Effector memory CD8-positive, alpha-beta T cell (primary cell): ENCODE results near the gene KREMEN1.

ENCODE experiments used
- ATAC-seq: fragments of 150-1000 bp; cut with Tn5 transposase; replicated peaks from 2 replicates; pipeline ENCODE4 v1.10.0; 2021; ENCODE audit warnings: mild to moderate bottlenecking, moderate library complexity
- DNase-seq, 3 experiments: peaks; one replicate each; pipeline ENCODE4 v3.0.0; 2021
- H3K27ac Mint-ChIP-seq, 2 donors: one replicate each; pipeline ENCODE4 v1.8.0; 2022; ENCODE audit warnings: mild to moderate bottlenecking in 2 of 2, mixed read lengths in 2 of 2, moderate library complexity in 2 of 2
- H3K27me3 Mint-ChIP-seq, 2 donors: one replicate each; pipeline ENCODE4 v1.8.0; 2022; ENCODE audit warnings: mixed read lengths in 2 of 2
- H3K36me3 Mint-ChIP-seq: one replicate; pipeline ENCODE4 v1.8.0; 2022; ENCODE audit warnings: mild to moderate bottlenecking, moderate library complexity, mixed read lengths; ENCODE audit not compliant: insufficient read depth
- H3K4me1 Mint-ChIP-seq, 2 donors: one replicate each; pipeline ENCODE4 v1.8.0; 2022; ENCODE audit warnings: low read depth in 2 of 2, mixed read lengths in 2 of 2
- H3K4me3 Mint-ChIP-seq, 2 donors: one replicate each; pipeline ENCODE4 v1.8.0; 2022; ENCODE audit warnings: mild to moderate bottlenecking in 2 of 2, mixed read lengths in 2 of 2, moderate library complexity in 2 of 2
- H3K9me3 Mint-ChIP-seq, 2 donors: one replicate each; pipeline ENCODE4 v1.8.0; 2022; ENCODE audit warnings: mixed read lengths in 2 of 2
- total RNA-seq, 9 experiments: gene quantifications; one replicate each; lab custom pipeline; 2026; lab: John Stamatoyannopoulos, UW

Gene KREMEN1, protein sequence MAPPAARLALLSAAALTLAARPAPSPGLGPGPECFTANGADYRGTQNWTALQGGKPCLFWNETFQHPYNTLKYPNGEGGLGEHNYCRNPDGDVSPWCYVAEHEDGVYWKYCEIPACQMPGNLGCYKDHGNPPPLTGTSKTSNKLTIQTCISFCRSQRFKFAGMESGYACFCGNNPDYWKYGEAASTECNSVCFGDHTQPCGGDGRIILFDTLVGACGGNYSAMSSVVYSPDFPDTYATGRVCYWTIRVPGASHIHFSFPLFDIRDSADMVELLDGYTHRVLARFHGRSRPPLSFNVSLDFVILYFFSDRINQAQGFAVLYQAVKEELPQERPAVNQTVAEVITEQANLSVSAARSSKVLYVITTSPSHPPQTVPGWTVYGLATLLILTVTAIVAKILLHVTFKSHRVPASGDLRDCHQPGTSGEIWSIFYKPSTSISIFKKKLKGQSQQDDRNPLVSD
- 0 to 1.8 (median 0.11) reads per million in 9 experiments for total RNA-seq

DNA sequence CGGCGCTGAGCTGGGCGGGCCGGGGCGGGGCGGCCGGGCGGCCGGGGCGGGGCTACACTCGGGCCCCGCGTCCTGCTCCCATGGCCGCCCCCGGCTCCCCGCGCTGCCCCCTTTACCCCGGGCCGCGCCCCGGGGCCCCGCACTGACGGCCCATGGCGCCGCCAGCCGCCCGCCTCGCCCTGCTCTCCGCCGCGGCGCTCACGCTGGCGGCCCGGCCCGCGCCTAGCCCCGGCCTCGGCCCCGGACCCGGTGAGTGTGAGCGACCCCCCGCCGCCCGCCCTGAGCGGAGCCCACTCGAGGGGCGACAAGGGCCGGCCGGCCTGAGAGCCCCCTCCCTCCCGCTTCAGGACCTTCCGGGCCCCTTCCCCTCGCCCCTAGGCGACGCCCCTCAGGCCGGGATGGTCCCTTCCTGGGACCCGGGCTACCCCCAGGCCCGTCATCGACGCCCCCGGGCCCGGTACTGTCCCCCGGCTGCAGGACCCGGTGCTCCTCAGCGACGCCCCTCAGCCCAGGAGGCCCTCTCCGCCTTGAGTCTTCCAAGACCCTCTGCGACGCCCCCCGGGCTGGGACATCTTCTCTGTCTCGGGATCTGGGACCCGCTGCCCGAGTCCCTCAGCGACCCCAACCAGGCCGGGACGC is at the start of gene KREMEN1:
KREMEN1 (plus strand) TSS at position 57 of the 639 bp plus-strand sequence; CDS start at position 153, 96 bp downstream.
- H3K27me3 Mint-ChIP-seq = peaks cover 45 to 65% of the 10 kb centered on the region in 2 donors
- H3K9me3 Mint-ChIP-seq = no peaks in the 10 kb centered on the region
- no peak within 1 kb of the TSS for H3K27ac Mint-ChIP-seq
- DNase-seq = no peak
- ATAC-seq = no peak
- peaks cover 20 to 24% of the 10 kb centered on the region in 2 donors for H3K4me1 Mint-ChIP-seq
- peaks cover 3% of the 10 kb centered on the region for H3K36me3 Mint-ChIP-seq
- peak within 1 kb of the TSS; percentile 72 to 74 for H3K4me3 Mint-ChIP-seq

DNA sequence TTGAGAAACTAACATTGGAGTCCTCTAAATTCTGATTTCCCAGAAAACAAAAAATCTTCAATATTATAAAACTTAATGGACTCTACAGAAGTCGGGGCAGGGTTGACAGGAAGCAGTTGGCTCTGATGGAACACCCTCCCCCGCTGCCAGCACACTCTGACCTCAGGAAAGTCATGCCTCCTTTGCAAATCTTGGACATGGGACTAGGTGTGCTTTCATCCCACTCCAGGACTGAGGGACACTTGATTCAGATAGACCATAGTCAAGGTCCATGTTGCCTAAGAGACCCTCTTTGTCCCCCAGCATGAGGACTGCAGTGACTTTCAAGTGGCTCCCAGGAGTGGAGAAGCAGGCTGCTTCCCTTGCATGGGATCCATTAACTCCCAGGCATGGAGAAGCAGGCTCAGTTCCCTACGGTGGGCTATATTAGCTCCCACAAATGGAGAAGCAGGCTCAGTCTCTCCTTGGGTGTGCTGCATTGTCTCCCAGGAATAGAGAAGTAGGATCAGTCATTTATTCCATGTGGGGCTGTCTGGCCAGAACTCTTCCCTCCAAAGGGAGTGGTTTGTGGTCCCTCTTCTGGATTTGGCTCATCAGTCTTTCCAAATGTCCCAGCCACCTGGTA is 49.6 kb upstream of the KREMEN1 start:
- DNase-seq (no peak), ATAC-seq (no peak)
- Mint-ChIP-seq H3K9me3 (peaks cover 3 to 4% of the 10 kb centered on the region in 2 donors), H3K36me3 (no peaks in the 10 kb centered on the region), H3K4me3 (no peak overlapping the region), H3K27ac (no peak overlapping the region), H3K27me3 (peaks cover 10 to 11% of the 10 kb centered on the region in 2 donors), H3K4me1 (no peaks in the 10 kb centered on the region)

DNA sequence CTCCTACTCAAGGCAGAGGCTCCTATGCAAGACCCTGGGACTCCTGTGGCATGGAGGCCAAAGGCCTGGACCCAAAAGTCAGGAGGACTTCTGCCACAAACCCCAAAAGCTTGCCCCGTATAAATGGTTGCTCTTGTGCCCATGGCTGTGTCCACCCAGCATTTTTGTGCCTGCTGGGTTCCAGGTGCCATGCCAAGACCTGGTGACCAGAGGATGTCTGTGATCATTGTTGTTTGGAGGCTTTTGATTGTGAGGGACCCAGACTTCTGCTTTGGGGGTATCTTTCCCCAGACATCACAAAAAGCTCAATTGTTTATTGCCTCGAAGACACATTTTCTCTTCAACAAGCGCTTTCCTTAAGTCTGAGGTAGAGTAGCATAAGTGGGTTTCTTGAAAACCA is 46.3 kb upstream of the KREMEN1 start:
- DNase-seq (no peak), ATAC-seq (no peak)
- H3K4me3 Mint-ChIP-seq = no peak overlapping the region
- H3K36me3 Mint-ChIP-seq = no peaks in the 10 kb centered on the region
- H3K4me1 Mint-ChIP-seq = peaks cover 2 to 9% of the 10 kb centered on the region in 2 donors
- H3K27ac Mint-ChIP-seq = no peak overlapping the region
- peaks cover 36 to 44% of the 10 kb centered on the region in 2 donors for H3K27me3 Mint-ChIP-seq
- no peaks in the 10 kb centered on the region for H3K9me3 Mint-ChIP-seq

DNA sequence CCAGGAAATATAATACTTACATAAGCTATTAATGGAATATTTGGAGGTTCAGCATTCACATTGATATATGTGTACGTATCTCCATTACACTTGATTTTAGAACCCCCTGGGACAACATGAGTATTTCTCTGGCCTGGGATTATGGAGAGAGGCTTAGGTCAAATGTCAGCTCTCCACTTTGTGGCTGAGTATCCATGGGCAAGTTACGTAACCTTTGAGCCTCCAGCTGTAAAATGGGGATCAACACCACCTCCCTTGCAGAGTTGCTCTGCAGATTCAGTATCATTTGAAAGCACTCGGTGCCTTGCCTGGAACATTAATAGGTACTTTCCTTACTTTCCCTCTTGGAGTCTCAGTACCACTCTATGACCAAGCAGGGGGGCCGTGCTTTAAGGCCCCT is 44.4 kb upstream of the KREMEN1 start:
- no peak overlapping the region for H3K4me3 Mint-ChIP-seq
- no peak overlapping the region for H3K27ac Mint-ChIP-seq
- ATAC-seq = no peak
- no peak for DNase-seq
- peaks cover 46 to 63% of the 10 kb centered on the region in 2 donors for H3K27me3 Mint-ChIP-seq
- no peaks in the 10 kb centered on the region for H3K36me3 Mint-ChIP-seq
- H3K9me3 Mint-ChIP-seq = no peaks in the 10 kb centered on the region
- H3K4me1 Mint-ChIP-seq = peaks cover 2 to 9% of the 10 kb centered on the region in 2 donors

DNA sequence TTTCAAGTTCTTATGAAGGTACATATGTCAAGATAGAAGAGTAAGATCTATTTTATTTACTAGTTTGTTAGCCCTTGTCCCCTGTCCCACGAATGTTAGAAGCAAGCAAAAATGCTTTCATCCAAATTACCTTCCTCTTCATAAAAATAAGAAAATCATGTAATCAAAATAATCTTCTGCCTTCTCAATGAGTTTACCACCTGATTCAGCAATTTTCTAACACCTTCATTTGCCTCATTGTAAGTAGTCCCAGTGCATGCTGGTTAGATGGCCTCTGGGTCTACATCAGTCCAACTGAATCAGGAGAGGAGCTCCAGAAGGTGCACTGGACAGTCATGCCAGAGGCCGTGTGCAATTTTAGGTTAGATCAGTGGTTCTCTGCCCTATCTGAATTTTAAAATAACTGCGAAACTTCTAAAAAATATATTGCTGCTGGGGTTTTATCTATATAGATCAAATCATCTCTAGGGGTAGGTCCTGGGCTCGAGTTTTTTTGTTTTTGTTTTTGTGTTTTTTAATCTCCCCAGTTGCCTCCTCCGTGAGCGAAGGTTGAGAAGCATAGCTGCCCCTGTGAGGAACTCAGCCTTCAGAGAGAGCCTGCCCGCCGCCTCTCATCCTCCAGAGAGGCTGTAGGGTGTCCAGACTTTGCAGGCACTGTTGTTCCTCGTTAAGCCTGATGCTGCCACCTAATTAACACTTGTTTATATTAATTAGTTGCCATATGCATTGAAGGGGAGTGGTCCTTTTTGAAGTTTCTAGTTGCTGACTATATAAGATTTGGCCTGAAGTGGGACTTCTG is 43.4 kb upstream of the KREMEN1 start:
- H3K9me3 Mint-ChIP-seq = no peaks in the 10 kb centered on the region
- H3K4me3 Mint-ChIP-seq = no peak overlapping the region
- H3K4me1 Mint-ChIP-seq = peaks cover 2 to 9% of the 10 kb centered on the region in 2 donors
- H3K27ac Mint-ChIP-seq = no peak overlapping the region
- H3K27me3 Mint-ChIP-seq = peaks cover 48 to 72% of the 10 kb centered on the region in 2 donors
- DNase-seq = no peak
- ATAC-seq = no peak
- no peaks in the 10 kb centered on the region for H3K36me3 Mint-ChIP-seq

DNA sequence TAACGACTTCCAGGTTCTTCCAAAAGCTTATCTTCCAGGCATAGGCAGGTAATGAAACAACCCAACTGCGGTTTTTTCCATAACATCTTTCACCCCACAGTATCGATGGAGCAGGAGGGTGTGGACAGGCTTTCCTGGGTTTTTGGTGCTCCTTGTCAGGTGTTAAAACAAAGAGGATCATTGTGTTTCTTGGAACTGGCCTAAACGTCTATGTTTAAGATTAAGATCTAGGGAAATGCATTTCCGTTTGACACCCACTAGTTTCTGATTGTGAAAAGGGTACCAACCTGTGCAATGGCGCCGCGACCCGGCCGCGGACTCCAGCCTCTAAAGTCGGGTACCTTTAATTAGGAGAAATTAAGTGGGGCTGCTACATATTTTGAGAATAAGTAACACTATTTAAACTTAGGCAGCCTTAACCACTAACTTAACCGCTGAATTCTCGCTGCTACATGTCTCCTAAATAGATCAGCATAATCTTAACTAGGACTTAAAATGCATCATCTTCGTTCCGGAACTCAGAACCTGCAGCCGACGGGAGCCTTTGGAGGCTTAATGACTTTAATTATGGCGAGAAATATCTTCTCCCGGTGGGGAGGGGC is 42.7 kb upstream of the KREMEN1 start:
- H3K27ac Mint-ChIP-seq = no peak overlapping the region
- peaks cover 2 to 9% of the 10 kb centered on the region in 2 donors for H3K4me1 Mint-ChIP-seq
- peak; percentile 16 for ATAC-seq

DNA sequence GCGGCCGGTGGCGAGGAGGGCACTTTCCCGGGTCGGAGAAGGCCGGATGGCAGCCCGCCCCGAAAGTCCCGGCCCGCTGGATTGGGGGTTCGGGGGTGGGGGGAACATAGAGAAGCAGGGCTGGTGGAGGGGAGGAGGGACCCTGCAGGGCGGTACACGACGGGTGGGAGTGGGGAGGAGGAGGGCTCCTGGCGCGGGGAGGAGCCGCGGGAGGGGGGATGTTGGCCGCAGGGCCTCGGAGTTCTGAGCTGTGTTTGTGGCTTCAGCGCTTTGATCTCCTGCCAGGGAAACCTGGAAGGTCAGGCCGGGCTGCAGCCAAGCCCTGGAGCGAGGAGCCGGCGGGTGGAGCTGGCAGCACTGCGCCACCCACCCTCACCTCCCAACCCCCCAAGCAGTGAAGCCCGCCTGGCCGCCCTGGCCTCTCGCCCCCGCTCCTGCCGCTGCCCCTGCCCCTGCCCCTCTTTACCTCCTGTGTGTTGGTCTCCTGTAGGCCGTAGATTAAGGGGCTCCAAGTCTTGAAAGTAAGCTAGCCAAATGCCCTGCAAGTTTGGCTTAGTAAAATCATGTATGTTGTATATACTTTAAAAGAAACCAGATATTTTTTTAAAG is 42.1 kb upstream of the KREMEN1 start:
- Mint-ChIP-seq H3K27me3 (peaks cover 48 to 75% of the 10 kb centered on the region in 2 donors), H3K36me3 (no peaks in the 10 kb centered on the region), H3K27ac (no peak overlapping the region), H3K4me3 (peak overlapping the region; percentile 63 to 74), H3K4me1 (peaks cover 2 to 9% of the 10 kb centered on the region in 2 donors), H3K9me3 (no peaks in the 10 kb centered on the region)
- DNase-seq = no peak
- peak; percentile 24 for ATAC-seq

More for the DNA sequence above, 42.7 kb upstream of the KREMEN1 start:
- DNase-seq = no peak
- Mint-ChIP-seq H3K4me3 (peak overlapping the region; percentile 63 to 74), H3K9me3 (no peaks in the 10 kb centered on the region), H3K27me3 (peaks cover 48 to 75% of the 10 kb centered on the region in 2 donors), H3K36me3 (no peaks in the 10 kb centered on the region)

DNA sequence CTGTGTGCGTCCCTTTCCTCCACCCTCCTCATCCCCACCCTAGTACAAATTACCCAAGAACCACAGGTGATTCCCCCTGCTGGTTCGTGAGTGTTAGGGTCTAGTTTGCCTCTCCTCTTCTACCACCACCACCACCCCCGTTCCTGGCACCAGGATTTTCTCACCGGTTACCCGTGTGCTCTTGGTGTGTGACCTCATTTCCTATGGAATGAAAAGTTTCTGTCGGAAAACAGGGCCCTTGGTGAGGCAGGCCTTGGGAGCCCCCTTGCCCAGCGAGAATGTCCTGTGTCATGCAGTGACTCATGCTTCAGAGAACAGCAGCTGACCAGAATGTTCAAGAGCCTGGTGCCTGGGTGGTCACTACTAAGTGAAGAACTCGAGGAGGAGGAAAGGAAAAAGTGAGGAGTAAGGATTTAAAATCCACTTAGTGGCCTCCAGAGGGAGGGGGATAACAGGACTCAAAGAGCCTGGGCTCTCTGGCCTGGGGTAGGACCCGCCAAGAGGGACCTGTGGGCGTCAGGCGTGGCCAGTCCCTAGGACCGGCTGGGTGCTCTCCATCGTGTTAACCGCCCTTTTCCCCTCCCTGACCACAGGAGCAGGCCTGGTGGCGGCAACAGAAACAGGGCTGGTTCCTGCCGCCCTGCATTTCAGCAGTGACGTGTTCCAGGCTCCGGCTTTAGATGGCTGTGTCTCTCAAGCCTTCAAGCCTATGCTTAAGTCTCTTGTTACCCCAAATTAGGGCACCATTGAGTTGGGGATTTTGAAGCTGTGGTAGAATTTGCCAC is 41.4 kb upstream of the KREMEN1 start:
- no peaks in the 10 kb centered on the region for H3K9me3 Mint-ChIP-seq
- peak; percentile 58 for ATAC-seq
- H3K4me3 Mint-ChIP-seq = peak overlapping the region; percentile 63 to 74
- peaks cover 2 to 9% of the 10 kb centered on the region in 2 donors for H3K4me1 Mint-ChIP-seq
- no peak for DNase-seq
- peaks cover 48 to 75% of the 10 kb centered on the region in 2 donors for H3K27me3 Mint-ChIP-seq
- no peak overlapping the region for H3K27ac Mint-ChIP-seq
- no peaks in the 10 kb centered on the region for H3K36me3 Mint-ChIP-seq

DNA sequence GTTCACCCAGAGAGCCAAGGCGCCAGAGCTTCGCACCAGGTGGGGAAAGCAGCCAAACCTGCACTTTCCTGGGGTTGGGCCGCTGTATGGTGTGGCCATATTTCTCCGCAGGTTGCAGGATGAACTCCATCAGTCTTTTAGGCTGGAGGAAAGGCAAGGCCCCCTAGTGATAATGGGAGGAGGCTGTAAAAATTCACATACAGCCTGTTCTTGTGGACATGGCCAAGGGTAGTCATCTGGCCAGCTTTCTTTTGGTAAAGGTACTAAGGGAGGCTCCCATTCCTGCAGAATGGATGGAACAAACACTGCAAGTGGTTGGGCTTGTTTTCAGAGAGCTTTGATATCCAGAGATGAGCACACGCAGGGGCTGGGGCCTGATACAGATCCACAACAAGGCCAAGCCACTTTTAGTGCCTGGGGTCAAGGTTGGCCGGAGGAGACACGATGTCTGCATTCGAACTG is 40.8 kb upstream of the KREMEN1 start:
- Mint-ChIP-seq H3K27ac (no peak overlapping the region), H3K4me1 (peaks cover 2 to 9% of the 10 kb centered on the region in 2 donors), H3K36me3 (no peaks in the 10 kb centered on the region), H3K27me3 (peaks cover 48 to 75% of the 10 kb centered on the region in 2 donors), H3K9me3 (no peaks in the 10 kb centered on the region), H3K4me3 (no peak overlapping the region)
- no peak for ATAC-seq
- no peak for DNase-seq

DNA sequence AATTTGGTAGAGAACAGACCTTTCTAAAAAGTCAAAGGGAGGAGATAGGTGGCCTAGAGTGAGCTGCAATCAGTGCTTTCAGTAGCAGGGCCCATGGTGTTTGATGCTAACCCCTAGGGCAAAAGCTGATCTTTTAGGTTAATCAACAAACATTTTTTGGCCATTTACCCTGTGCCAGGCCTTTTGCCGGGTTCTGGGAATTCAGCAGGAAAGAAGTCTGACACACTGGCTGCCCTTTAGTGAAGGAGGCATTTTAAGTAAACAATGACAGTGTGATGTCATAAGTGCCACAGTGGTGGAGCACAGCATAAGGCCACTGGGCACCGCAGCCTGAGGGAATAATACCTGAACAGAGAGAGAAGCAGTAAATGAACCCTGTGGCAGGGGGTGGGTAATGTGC is 40.3 kb upstream of the KREMEN1 start:
- peaks cover 46 to 71% of the 10 kb centered on the region in 2 donors for H3K27me3 Mint-ChIP-seq
- no peak for DNase-seq
- H3K9me3 Mint-ChIP-seq = no peaks in the 10 kb centered on the region
- no peaks in the 10 kb centered on the region for H3K36me3 Mint-ChIP-seq
- H3K27ac Mint-ChIP-seq = no peak overlapping the region
- no peak for ATAC-seq
- H3K4me3 Mint-ChIP-seq = no peak overlapping the region
- H3K4me1 Mint-ChIP-seq = peaks cover 2 to 9% of the 10 kb centered on the region in 2 donors

DNA sequence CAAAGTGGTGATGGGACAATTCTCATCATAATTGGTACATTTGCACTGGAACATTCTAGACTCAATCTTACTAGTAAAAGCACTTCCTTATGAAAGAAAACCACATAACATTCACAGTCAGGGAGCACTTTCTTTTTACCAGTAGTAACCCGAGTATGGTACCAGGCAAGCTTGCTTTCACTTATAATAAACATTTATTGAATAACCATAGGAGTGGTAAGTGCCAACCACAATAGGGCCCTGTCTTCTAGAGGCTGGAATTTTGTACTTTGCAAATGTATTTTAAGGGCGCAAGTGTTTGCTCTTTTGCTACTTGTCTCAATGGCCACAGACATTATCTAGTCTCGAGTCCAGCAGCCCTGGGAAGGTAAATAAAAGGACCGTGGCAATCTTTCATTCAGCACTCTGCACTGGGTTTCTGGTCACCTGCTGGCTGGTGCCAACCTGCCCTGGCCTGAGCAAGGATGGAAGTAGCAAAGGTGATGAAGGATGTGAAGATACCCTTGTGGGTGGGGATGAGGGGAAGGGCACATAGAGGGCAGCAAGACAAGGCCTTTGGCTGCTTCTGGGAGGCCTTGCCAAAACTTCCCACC is 35.4 kb upstream of the KREMEN1 start:
- Mint-ChIP-seq H3K27me3 (peaks cover 7 to 23% of the 10 kb centered on the region in 2 donors), H3K4me1 (no peaks in the 10 kb centered on the region), H3K27ac (no peak overlapping the region), H3K9me3 (no peaks in the 10 kb centered on the region), H3K36me3 (no peaks in the 10 kb centered on the region), H3K4me3 (no peak overlapping the region)
- ATAC-seq (no peak), DNase-seq (no peak)
